Adrenal gland (tissue), 12 donors: Measurements from ENCODE around the gene IGSF9. TPM values are rescaled to one million over a fixed set of nuclear protein-coding genes. Genes with fewer than 3 reads are reported as not detected.

Experiments
- DNase-seq, 7 donors: peaks; one replicate each; pipeline ENCODE4 v3.0.0-alpha.2; 2019 to 2020
- H3K27ac ChIP-seq, 5 donors: fragments of 200-600 bp; sonication (generic) in 4 of 5; 1 replicate in 3 of 5; 2 replicates in 2 of 5; pipeline versions ENCODE4 v1.5.1 to v1.8.0; 2016 to 2020; ENCODE audit warnings: mild to moderate bottlenecking in 1 of 5
- H3K27me3 ChIP-seq: fragments of 200-600 bp; 2 replicates; pipeline ENCODE4 v1.8.0; 2021
- H3K36me3 ChIP-seq, 2 donors: fragments of 200-600 bp; replicated peaks in 1 of 2; 1 replicate in 1 of 2; 2 replicates in 1 of 2; pipeline versions ENCODE4 v1.5.1 to v1.8.0; 2018 to 2022
- H3K4me1 ChIP-seq, 2 donors: fragments of 200-600 bp; replicated peaks in 1 of 2; 1 replicate in 1 of 2; 2 replicates in 1 of 2; pipeline versions ENCODE4 v1.5.1 to v1.8.0; 2018 to 2021
- H3K4me3 ChIP-seq, 4 donors: fragments of 200-600 bp; sonication (generic) in 3 of 4; one replicate each; pipeline ENCODE4 v1.5.1; 2016 to 2018
- H3K9me3 ChIP-seq, 3 donors: fragments of 200-600 bp; sonication (generic) in 1 of 3; replicated peaks in 1 of 3; 1 replicate in 2 of 3; 2 replicates in 1 of 3; pipeline versions ENCODE4 v1.5.1 to v1.8.0; 2016 to 2021
- CTCF ChIP-seq, 6 experiments: fragments of 450-650 bp in 4 of 6; fragments of 200-600 bp in 2 of 6; sonication (generic) in 1 of 6; IDR thresholded peaks; 1 replicate in 5 of 6; 2 replicates in 1 of 6; pipeline versions ENCODE4 v1.5.1 to v1.8.0; 2016 to 2021; ENCODE audit warnings: antibody characterized with exemption in 6 of 6, mild to moderate bottlenecking in 2 of 6, moderate library complexity in 1 of 6
- POLR2A ChIP-seq, 2 donors: fragments of 450-650 bp; IDR thresholded peaks; one replicate each; pipeline ENCODE4 v1.6.1; 2017; ENCODE audit warnings: antibody characterized with exemption in 2 of 2, mild to moderate bottlenecking in 2 of 2, moderate library complexity in 1 of 2
- WGBS, 4 donors: extraction: QIAGEN DNeasy Blood & Tissue Kit in 2 of 4; methylation state at CpG; one replicate each; pipeline versions ENCODE4 v1.1.5 to v1.1.7; 2013 to 2017; 5-methylcytosine and 5-hydroxymethylcytosine counted together
- intact Hi-C, 2 donors: fragments of 100-400 bp; cut with DNase I; formaldehyde crosslinking; loops; one replicate each; pipeline versions ENCODE4 v1.14.1 to v1.15.0; 2022 to 2023
- polyA plus RNA-seq, 3 donors: library from polyadenylated mRNA; stranded (reverse); fragments of 200-250 nt in 2 of 3; fragments of 350-450 nt in 1 of 3; fragmentation: Illumina TruSeq in 1 of 3; extraction: RNeasy Lipid Tissue Mini Kit (QIAGEN cat#74804) in 1 of 3; gene quantifications; one replicate each; pipeline ENCODE4 v1.2.3, GENCODE V29; 2013 to 2014
- total RNA-seq, 9 donors: library from RNA; depleted of rRNA in 4 of 9; stranded (reverse); fragments of >200 nt in 4 of 9; fragments of 120-200 nt in 1 of 9; fragmentation: NEBNext Ultra II Directional in 1 of 9; extraction: Animal tissue kit (Norgen Biotek cat#: 25700) in 1 of 9; gene quantifications; one replicate each; pipeline versions ENCODE4 v1.1.0 to v1.2.4, GENCODE V29; 2013 to 2023
- donor health status: healthy with polysubstance abuse.
- donor health status: Bipolar disorder and iron deficiency.
- donor health status: DM: yes; HTN: yes; CAD: no.
- donor health status: DM: no; HTN: no; CAD: no.
- donor health status: DM: no; HTN: no; CAD: no.
- donor health status: DM: yes; HTN: yes; CAD: no.

IGSF9 gene
- total and polyA plus RNA-seq, 12 donors = 0.10 to 0.32 (median 0.19) TPM; not detected in 6

- H3K36me3 ChIP-seq = no peaks in the 10 kb centered on the region
- H3K27ac ChIP-seq = no peak overlapping the region
- no peak overlapping the region for H3K4me3 ChIP-seq
- H3K27me3 ChIP-seq = peaks cover 43% of the 10 kb centered on the region
- DNase-seq = no peak
- H3K9me3 ChIP-seq = no peaks in the 10 kb centered on the region
- intact Hi-C loops = no loop called here
- 80 to 83% (median 82%) methylated on average over 2 of the region's 2 CpGs for WGBS, 4 donors
- H3K4me1 ChIP-seq = no peaks in the 10 kb centered on the region
- no peak for TF ChIP-seq CTCF (IDR thresholded peaks at IDR 0.05)
- no peak for TF ChIP-seq POLR2A (IDR thresholded peaks at IDR 0.05)
Observed at GRCh38 chr1:159965263-159965662, 19.9 kb upstream of the IGSF9 start.

- intact Hi-C loops = no loop called here
- TF ChIP-seq CTCF (IDR thresholded peaks at IDR 0.05) (no peak), POLR2A (IDR thresholded peaks at IDR 0.05) (no peak)
Observed at GRCh38 chr1:159964144-159964543, 18.7 kb upstream of the IGSF9 start.

GRCh38 chr1:159962176-159962575 is 16.8 kb upstream of the IGSF9 start:
- DNase-seq = no peak
- 83 to 93% (median 91%) methylated on average over 11 of the region's 11 CpGs for WGBS, 4 donors
- H3K4me3 ChIP-seq = no peak overlapping the region

More at GRCh38 chr1:159964144-159964543, 18.7 kb upstream of the IGSF9 start:
- WGBS, 4 donors = 45 to 57% (median 48%) methylated on average over 3 of the region's 3 CpGs
- no peaks in the 10 kb centered on the region for H3K4me1 ChIP-seq
- DNase-seq = no peak
- H3K9me3 ChIP-seq = no peaks in the 10 kb centered on the region
- H3K4me3 ChIP-seq = no peak overlapping the region
- H3K27me3 ChIP-seq = peaks cover 34% of the 10 kb centered on the region
- no peak overlapping the region for H3K27ac ChIP-seq
- no peaks in the 10 kb centered on the region for H3K36me3 ChIP-seq

GRCh38 chr1:159961636-159962035 is 16.2 kb upstream of the IGSF9 start:
- Histone ChIP-seq H3K4me3 (no peak overlapping the region), H3K4me1 (no peaks in the 10 kb centered on the region), H3K9me3 (no peaks in the 10 kb centered on the region), H3K27ac (no peak overlapping the region), H3K36me3 (no peaks in the 10 kb centered on the region), H3K27me3 (peaks cover 17% of the 10 kb centered on the region)
- intact Hi-C loops = no loop called here
- TF ChIP-seq POLR2A (IDR thresholded peaks at IDR 0.05) (no peak), CTCF (IDR thresholded peaks at IDR 0.05) (no peak)
- no peak for DNase-seq
- WGBS, 4 donors = 84 to 90% (median 88%) methylated on average over 15 of the region's 15 CpGs

More at GRCh38 chr1:159962176-159962575, 16.8 kb upstream of the IGSF9 start:
- Histone ChIP-seq H3K9me3 (no peaks in the 10 kb centered on the region), H3K4me1 (no peaks in the 10 kb centered on the region), H3K27me3 (peaks cover 23% of the 10 kb centered on the region), H3K27ac (no peak overlapping the region), H3K36me3 (no peaks in the 10 kb centered on the region)
- intact Hi-C loops = no loop called here
- TF ChIP-seq POLR2A (IDR thresholded peaks at IDR 0.05) (no peak), CTCF (IDR thresholded peaks at IDR 0.05) (no peak)
